Left lung (tissue), 10 donors: ENCODE data around the gene FLNA. TPM values are rescaled to one million over a fixed set of nuclear protein-coding genes. Genes with fewer than 3 reads are reported as not detected.
A peak's percentile ranks its signal among the peaks of the same experiment; 100 is the strongest.

ENCODE experiments used
- ATAC-seq: fragments of 200-7000 bp; cut with Tn5 transposase; one replicate; pipeline ENCODE4 v1.9.1; 2020; ENCODE audit warnings: moderate library complexity
- DNase-seq, 4 donors: peaks; one replicate each; pipeline ENCODE4 v3.0.0-alpha.2; 2013 to 2020
- H3K27ac ChIP-seq, 2 donors: fragments of 200-600 bp; sonication (generic) in 1 of 2; one replicate each; pipeline versions ENCODE4 v1.5.0 to v1.8.0; 2020 to 2021
- H3K27me3 ChIP-seq, 2 donors: fragments of 200-600 bp; sonication (generic) in 1 of 2; one replicate each; pipeline versions ENCODE4 v1.5.0 to v1.8.0; 2020 to 2021
- H3K36me3 ChIP-seq, 2 donors: fragments of 200-600 bp; sonication (generic) in 1 of 2; one replicate each; pipeline versions ENCODE4 v1.5.0 to v1.8.0; 2020 to 2021
- H3K4me1 ChIP-seq, 2 donors: fragments of 200-600 bp; one replicate each; pipeline ENCODE4 v1.8.0; 2021
- H3K4me3 ChIP-seq, 2 donors: fragments of 200-600 bp; sonication (generic) in 1 of 2; one replicate each; pipeline versions ENCODE4 v1.5.0 to v1.8.0; 2020 to 2021; ENCODE audit warnings: mild to moderate bottlenecking in 1 of 2
- H3K9me3 ChIP-seq, 2 donors: fragments of 200-600 bp; sonication (generic) in 1 of 2; one replicate each; pipeline versions ENCODE4 v1.5.0 to v1.8.0; 2020 to 2021
- CTCF ChIP-seq, 2 donors: fragments of 200-600 bp; sonication (generic) in 1 of 2; IDR thresholded peaks; one replicate each; pipeline versions ENCODE4 v1.5.0 to v1.8.0; 2021; ENCODE audit warnings: antibody characterized with exemption in 2 of 2
- intact Hi-C, 2 donors: fragments of 100-400 bp; cut with DNase I; formaldehyde crosslinking; loops; one replicate each; pipeline versions ENCODE4 v1.11.2 to v1.14.2; 2022
- polyA plus RNA-seq, 6 donors: library from polyadenylated mRNA; unstranded; fragments of 120-200 nt; gene quantifications; one replicate each; pipeline ENCODE4 v1.2.1, GENCODE V29; 2013; ENCODE audit not compliant: insufficient read length in 6 of 6
- total RNA-seq, 2 donors: library from RNA; stranded (reverse); fragmentation: NEBNext Ultra II Directional; extraction: Animal tissue kit (Norgen Biotek cat#: 25700); gene quantifications; one replicate each; pipeline ENCODE4 v1.2.1, GENCODE V29; 2021
- donor health status: DM: no; HTN: yes; CAD: no.
- donor health status: DM: no; HTN: no; CAD: no.

FLNA gene
- total and polyA plus RNA-seq, 8 donors, result 434 to 1,793 (median 576) TPM

- Histone ChIP-seq H3K4me1 (peaks cover 0 to 33% of the 10 kb centered on the region in 2 donors), H3K27ac (peak overlapping the region; percentile 89 to 90), H3K27me3 (no peaks in the 10 kb centered on the region), H3K9me3 (no peaks in the 10 kb centered on the region), H3K4me3 (peak overlapping the region; percentile 36 to 72), H3K36me3 (peaks cover 0 to 55% of the 10 kb centered on the region in 2 donors)
- ATAC-seq (no peak), DNase-seq (no peak)
- TF ChIP-seq CTCF (IDR thresholded peaks at IDR 0.05), result no peak
- intact Hi-C loops, result no loop called here
Observed at GRCh38 chrX:154367474-154368308, 6.7 kb downstream of the FLNA start.

GRCh38 chrX:154366666-154367055 is 7.8 kb downstream of the FLNA start:
- no peaks in the 10 kb centered on the region for H3K9me3 ChIP-seq
- H3K4me1 ChIP-seq, result peaks cover 0 to 23% of the 10 kb centered on the region in 2 donors
- intact Hi-C loops, result no loop called here
- no peaks in the 10 kb centered on the region for H3K27me3 ChIP-seq
- no peak for TF ChIP-seq CTCF (IDR thresholded peaks at IDR 0.05)
- ATAC-seq (no peak), DNase-seq (no peak)
- no peak overlapping the region for H3K4me3 ChIP-seq
- peaks cover 0 to 65% of the 10 kb centered on the region in 2 donors for H3K36me3 ChIP-seq
- no peak overlapping the region for H3K27ac ChIP-seq

GRCh38 chrX:154365997-154366665 is 8.3 kb downstream of the FLNA start:
- Histone ChIP-seq H3K36me3 (peaks cover 0 to 71% of the 10 kb centered on the region in 2 donors), H3K4me1 (peaks cover 0 to 23% of the 10 kb centered on the region in 2 donors), H3K9me3 (no peaks in the 10 kb centered on the region), H3K4me3 (no peak overlapping the region), H3K27ac (no peak overlapping the region), H3K27me3 (no peaks in the 10 kb centered on the region)
- ATAC-seq, result no peak
- no peak for DNase-seq
- TF ChIP-seq CTCF (IDR thresholded peaks at IDR 0.05), result no peak
- intact Hi-C loops, result no loop called here

- ATAC-seq (no peak), DNase-seq (no peak)
- Histone ChIP-seq H3K9me3 (no peaks in the 10 kb centered on the region), H3K4me3 (no peak overlapping the region), H3K36me3 (peaks cover 0 to 81% of the 10 kb centered on the region in 2 donors), H3K27me3 (no peaks in the 10 kb centered on the region), H3K4me1 (peaks cover 0 to 23% of the 10 kb centered on the region in 2 donors), H3K27ac (no peak overlapping the region)
- intact Hi-C loops, result no loop called here
- TF ChIP-seq CTCF (IDR thresholded peaks at IDR 0.05), result no peak
Observed at GRCh38 chrX:154365052-154365600, 9.3 kb downstream of the FLNA start.
